GM19099 (cell line): ENCODE results near the gene CCDC171.

Source experiments
- POLR2A ChIP-seq: IDR thresholded peaks from 3 replicates; pipeline ENCODE4 v1.6.1; 2011; ENCODE audit warnings: low read depth; ENCODE audit not compliant: insufficient read length; ENCODE audit errors: extremely low read depth

The CCDC171 gene

DNA sequence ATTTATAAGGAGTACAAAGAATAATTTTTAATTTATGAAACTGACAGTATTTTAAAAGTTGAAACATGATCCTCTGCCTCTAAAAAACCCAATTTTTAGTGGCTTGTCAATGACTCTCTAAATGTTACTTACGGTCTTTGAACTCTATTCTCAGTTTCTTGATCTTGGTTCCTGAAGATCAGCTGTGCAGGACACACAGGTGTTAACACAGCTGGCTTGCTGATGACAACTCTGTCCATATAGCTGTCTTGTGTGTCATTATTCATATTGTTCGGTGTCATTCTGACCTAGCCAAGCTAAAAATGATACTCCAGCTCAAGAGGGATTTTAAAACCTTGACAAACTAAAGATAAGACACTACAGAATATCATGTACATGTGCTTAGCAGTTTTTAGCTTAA is 314.5 kb downstream of the CCDC171 start:
- TF ChIP-seq POLR2A, result no peak

DNA sequence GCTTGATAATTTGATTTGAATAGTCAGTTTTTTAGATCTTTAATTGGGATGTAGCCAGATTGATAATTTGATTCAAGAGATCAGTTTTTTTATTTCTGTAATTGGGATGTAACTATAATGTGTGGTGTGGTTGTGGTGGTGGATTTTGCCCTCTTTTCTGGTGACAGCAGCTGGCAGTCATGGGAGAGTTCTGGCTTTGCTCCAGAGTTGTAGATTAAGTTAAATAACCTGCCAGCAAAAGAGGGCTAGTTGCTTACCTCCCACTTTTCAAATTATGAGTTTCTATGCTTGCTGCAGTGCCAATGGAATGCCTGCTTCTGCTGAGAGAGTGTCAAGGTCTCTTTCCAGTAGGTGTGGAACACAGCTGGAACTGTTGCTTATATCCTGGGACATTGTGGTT is 315.1 kb downstream of the CCDC171 start:
- no peak for TF ChIP-seq POLR2A

DNA sequence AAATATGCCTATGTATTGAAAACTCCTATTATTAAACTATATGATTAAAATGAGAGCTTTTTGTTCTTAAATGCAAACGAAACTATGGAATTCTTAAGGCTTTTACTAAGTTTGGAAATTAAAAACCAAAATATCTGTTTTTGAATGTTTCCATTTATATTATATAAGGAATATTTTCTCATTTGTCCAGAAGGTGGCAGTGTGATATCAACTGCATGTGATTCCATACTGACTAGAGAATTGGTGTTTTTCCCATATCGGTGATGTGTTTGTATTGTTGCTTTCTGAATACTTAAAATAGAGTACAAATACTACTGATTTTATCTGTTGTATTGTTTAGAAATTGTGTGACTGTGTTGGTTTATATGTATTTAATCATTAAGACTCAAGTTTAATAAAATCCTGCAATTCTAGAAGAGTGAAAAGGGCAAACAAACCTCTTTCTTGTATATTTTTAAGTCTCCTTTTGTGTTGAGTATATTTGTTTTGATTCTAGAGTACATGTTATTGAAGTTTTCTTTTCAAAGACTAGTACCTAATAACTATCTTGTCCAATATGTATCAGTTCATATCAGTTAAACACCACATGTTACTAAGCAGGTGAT is 320.8 kb downstream of the CCDC171 start:
- TF ChIP-seq POLR2A, result no peak

DNA sequence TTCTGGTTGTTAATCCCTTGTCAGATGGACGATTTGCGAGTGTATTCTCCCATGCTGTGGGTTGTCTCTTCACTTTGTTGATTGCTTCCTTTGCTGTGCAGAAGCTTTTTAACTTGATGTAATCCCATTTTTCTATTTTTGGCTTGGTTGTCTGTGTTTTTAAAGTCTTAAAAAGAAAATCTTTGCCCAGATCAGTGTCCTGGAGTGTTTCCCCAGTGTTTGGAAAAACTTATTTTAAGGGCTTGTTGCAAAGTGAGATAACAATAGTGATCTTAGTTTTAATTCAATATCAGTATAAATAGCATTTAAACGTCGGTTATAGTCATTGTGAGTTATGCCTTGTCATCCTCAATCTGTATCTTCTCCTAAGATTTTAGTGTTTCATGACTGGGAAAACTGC is 329.5 kb downstream of the CCDC171 start:
- TF ChIP-seq POLR2A, result no peak

DNA sequence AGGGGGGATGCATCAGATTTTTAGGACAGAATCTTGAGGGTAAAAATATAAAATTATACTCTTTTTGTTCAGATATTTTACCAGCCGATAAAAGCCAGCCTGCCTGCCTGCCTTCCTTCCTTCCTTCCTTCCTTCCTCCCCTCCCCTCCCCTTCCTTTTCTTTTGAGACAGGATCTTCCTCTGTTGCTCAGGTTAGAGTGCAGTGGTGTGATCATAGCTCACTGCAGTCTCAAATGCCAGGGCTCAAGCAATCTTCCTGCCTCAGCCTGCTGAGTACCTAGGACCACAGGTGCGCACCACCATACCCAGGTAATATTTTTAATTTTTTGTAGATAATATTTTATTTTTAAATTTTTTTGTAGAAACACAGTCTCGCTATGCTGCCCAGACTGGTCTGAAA is 330.0 kb downstream of the CCDC171 start:
- TF ChIP-seq POLR2A, result no peak

DNA sequence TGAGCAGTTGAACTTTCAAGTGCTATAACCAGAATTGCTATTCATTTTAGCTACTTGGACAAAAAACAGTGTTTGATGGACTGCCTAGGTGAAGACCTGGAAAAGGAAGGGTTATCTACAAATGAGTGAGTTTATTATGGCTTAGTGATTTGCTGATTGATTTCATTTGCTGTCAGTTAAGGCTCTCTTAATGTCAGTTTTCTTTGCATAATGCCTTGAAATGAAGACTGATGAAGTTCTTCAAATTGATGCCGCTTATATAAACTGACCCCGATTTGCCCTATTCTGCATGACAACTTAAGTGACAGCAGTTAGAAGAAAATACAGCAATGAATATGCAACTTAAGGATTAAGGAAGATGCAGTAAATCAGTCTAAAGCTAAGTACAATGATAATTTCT is 332.6 kb downstream of the CCDC171 start:
- no peak for TF ChIP-seq POLR2A

DNA sequence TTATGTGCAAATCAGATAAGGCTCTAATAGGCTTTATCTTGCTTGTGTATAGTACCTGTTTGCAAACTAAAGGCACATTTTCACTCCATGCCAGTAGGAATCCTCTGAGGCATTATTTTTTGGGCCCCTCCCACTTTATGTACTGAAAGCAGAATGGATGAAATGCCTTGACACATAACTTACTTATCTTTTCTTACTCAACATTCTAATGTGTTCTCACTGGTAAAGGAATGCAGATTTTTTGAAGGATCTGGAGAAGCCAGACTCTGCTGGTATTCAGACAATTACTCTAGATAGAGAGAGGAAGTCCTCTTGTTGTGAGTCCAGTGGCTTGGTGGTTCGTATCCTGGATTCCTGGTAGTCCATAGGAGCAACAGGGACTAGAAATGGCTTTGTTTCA is 336.7 kb downstream of the CCDC171 start:
- TF ChIP-seq POLR2A, result no peak

DNA sequence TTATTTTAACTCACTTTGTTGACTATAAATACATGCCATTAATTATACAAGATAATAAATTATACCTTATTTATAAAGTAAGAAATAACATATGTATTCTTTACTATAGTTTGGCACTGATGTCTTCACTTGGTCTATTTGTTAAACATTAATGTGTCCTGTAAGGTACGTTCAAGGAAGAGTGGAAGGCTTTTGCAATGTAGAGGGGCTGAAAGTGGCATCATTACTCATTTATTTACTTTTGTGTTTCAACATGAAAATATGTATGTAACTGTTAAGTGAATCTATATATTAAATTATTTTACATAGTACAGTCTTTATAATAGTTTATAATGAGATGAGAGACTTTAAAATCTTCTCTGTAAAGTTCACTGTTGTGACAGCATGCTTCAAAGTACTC is 348.7 kb downstream of the CCDC171 start:
- no peak for TF ChIP-seq POLR2A

DNA sequence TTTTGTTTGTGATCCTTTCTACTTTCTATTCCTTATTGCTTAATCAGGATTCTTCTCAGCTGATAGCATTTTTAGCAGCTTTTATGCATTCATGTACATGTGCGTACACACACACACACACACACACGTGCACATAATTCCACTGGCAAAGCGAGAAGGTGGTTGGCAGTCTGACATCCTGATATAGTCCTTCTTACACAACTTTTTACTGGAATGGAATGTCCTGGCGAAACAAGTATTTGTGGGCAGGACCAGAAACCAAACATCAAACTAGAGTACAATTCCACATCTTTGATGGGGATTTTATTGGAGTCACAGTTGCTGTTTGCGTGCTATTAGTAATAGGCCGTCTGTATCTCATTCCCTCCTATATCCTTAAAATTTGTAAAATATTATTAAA is 356.5 kb downstream of the CCDC171 start:
- TF ChIP-seq POLR2A, result no peak

DNA sequence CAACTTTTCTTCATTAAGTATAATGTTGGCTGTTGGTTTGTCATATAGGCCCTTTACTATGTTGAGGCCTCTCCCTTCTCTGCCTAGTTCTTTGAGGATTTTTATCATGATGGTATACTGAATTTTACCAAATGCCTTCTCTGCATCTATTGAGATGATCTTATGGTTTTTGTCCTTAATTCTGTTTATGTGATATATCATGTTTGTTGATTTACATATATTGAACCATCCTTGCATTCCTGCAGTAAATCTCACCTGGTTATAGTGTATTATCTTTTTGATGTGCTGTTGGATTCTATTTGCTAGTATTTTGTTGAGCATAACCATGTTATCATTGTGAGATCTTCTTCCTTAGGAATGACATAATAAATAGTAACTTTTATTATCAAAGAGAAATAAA is 362.9 kb downstream of the CCDC171 start:
- TF ChIP-seq POLR2A, result no peak

DNA sequence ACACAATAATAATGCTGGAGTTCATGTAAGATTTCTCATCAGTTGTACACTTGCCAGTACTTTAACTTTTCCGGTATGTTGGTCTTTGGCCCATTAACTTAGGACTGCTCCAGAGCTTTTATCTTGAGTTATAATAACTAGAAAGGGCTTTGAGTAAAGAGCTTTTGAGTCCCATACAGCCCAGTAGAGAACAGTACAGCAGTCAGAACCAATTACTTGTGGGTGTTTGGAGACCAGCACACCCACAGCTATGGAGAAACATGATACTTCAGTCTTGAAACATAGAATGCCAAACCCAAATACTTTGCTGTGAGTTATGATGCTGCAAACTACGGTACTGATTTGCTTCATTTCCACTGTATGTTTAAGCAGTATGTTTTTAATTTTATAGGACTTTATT is 374.3 kb downstream of the CCDC171 start:
- TF ChIP-seq POLR2A, result no peak

DNA sequence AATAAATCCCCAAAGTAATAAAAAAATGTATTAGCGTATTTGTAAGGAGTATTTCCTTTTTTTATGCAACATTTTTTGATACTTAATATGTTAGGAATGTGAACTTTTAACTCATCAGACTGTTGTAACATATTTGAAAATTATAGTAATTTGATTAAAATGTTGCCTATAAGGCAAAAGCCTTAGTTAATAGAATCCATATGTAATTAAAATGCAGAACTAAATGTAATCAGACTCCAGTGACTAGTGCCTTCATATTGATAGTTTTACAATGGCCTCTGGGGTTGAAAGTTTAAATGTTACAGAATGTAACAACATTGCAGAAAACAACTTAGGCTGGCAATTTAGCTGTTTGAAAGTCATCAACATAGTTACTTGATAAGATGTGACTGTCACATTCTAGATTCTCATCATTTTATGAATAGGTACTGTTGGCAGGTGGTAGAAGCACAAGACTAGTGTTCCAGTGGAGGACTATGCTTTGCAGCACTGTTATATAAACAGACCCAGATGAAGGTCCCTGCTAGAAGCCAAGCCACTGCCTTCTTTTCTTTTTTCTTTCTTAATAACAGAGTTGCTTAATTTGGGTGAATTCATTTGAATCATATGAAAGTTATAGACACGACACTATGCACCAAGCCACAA is 382.9 kb downstream of the CCDC171 start:
- TF ChIP-seq POLR2A, result no peak

DNA sequence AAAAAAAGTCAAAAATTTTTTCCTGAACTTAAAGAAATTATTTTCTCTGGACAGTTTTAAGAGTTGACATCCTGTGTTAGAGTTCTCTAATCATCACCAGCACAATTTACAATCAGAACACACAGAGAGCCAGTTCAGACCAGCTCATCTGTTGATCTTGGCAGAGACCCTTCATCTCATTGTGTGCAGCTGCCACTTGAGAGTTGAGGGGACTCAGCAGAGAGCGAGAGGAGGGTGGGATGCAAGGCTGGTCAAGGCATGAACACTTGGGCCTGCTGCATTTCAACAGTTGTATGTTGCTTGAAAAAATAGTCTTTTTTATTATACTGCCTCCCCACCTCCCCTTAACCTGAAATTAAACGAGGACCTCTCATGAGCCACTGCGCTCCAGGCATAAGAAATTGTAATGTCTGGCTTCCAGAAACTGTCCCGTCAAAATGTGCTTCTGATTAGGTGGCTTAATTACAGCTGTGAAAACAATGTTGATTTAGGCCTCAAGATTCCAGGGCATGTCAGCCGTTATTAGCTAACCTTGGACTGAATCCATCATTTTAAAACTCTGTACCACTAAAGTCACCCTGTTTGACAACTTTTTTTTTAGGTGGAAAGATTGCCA is 383.6 kb downstream of the CCDC171 start:
- TF ChIP-seq POLR2A, result no peak

DNA sequence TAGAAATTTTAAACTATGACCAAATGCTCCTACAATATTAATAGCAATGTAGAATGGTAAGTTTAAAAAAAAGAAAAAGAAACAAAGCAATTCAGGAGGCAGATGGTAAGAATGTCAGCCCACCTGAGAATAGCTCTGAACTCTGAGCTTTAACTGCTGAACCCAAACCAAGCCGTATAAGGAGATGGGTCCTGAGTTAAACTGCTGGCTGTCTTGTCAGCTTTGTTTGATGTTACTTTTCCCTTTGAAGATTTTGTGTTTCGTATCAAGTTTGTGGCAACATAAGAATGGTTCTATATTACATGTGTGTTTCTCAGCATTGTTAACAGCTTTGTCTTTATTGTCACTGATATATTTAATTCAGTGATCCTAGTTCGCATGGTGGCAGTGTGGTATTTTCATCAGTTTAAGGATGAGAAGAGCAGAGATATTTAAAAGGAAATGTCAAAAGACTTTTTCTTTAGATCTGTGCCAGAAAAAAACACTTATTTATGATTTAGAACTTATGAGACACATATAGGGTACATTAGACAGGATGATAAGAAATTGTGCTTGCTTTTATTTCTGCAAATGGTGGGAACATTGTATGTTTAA is 390.1 kb downstream of the CCDC171 start:
- TF ChIP-seq POLR2A, result no peak

DNA sequence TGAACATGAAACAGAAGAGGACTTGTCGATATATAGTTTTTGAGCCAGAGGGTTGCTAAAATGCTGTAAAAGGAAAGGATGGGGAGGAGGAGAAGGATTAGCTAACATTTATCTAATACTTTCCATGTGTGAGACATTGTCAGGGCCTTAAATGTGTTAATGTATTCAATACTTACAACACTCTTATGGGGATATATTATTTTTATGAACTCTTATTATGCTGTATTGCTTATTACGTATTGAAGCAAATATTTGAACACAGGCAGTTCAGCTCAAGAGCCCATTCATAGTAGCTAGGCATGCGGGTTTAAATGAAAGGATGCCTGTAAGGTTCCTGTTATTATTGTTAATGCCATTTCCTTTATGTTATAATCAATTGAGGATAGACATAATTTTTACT is 391.5 kb downstream of the CCDC171 start:
- TF ChIP-seq POLR2A, result no peak

DNA sequence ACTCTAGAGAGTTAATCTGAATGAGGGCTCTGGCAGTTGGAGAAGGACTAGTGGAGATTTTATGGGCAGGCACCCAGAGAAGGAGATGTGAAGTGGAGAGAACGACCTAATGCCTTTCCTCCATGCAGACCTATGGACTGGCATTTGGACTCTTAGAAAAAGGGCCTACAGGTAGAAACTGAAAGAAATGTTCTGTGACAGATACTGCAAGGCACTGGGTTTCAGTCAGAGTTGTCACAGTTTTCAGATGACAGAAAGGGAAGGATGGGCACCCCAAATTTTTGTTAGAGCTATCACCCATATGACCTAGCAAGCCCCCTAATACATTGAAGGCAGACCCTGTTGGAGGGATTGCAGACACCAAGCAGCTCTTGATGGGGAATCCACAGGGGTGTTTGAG is 406.8 kb downstream of the CCDC171 start:
- TF ChIP-seq POLR2A, result no peak
